ENCODE results near the gene XAGE2. TPM values are rescaled to one million over a fixed set of nuclear protein-coding genes. Genes with fewer than 3 reads are reported as not detected.
"Not testable (repeated sequence)": the region's sequence is repeated elsewhere in the genome, so short reads cannot be mapped to it uniquely, and the experiment has no call there.

XAGE2 gene
- polyA plus RNA-seq (2013, experiment 1 of 2), result not detected
- not detected for polyA plus RNA-seq (2013, experiment 2 of 2)

GRCh38 chrX:52368368-52369055 is at the start of gene XAGE2:
TSS of gene XAGE2 (plus strand) at chrX:52369021. CDS start at chrX:52370015, 994 bp downstream.
- Histone ChIP-seq H3K4me1 (ENCODE audit: control insufficient read depth, insufficient read depth, low read depth, low read length) (no peaks in the 10 kb centered on the region), H4K91ac (ENCODE audit: low read length) (no peak within 1 kb of the TSS), H2AK5ac (ENCODE audit: low read length, severe bottlenecking) (no peak within 1 kb of the TSS), H3K4me2 (ENCODE audit: low read length, poor library complexity, severe bottlenecking) (no peak within 1 kb of the TSS), H2BK15ac (ENCODE audit: low read depth, poor library complexity, severe bottlenecking) (no peak within 1 kb of the TSS), H2BK5ac (ENCODE audit: low read depth, low read length, poor library complexity, severe bottlenecking) (no peak within 1 kb of the TSS), H4K8ac (ENCODE audit: low read length) (no peak within 1 kb of the TSS), H3K27me3 (ENCODE audit: control insufficient read depth in 1 of 2, insufficient read depth in 1 of 2, low read length in 2 of 2) (peaks cover 0 to 53% of the 10 kb centered on the region in 2 experiments), H3K36me3 (ENCODE audit: control insufficient read depth in 1 of 2, insufficient read depth in 2 of 2, low read depth in 1 of 2, low read length in 2 of 2) (no peaks in the 10 kb centered on the region), H3K9me3 (ENCODE audit: control insufficient read depth, low read length) (no peaks in the 10 kb centered on the region), H3K4ac (ENCODE audit: low read depth in 1 of 2, low read length in 2 of 2) (no peak within 1 kb of the TSS), H3K4me3 (ENCODE audit: insufficient read depth in 1 of 2, low read depth in 1 of 2, low read length in 2 of 2) (no peak within 1 kb of the TSS), H3K23ac (ENCODE audit: low read length in 2 of 2) (no peak within 1 kb of the TSS), H2BK120ac (ENCODE audit: low read depth, low read length) (no peak within 1 kb of the TSS), H3K14ac (ENCODE audit: low read length in 2 of 2) (no peak within 1 kb of the TSS), H3K27ac (ENCODE audit: low read length, poor library complexity, severe bottlenecking) (no peak within 1 kb of the TSS), H3K9ac (ENCODE audit: low read length) (no peak within 1 kb of the TSS), H2AFZ (ENCODE audit: low read depth, low read length) (no peak within 1 kb of the TSS), H3K18ac (ENCODE audit: low read depth in 1 of 2, low read length in 2 of 2) (no peak within 1 kb of the TSS), H2BK12ac (ENCODE audit: low read length in 2 of 2) (no peak within 1 kb of the TSS), H3K79me1 (replicated peaks; ENCODE audit: low read length, poor library complexity, severe bottlenecking) (no peaks in the 10 kb centered on the region)
- DNase-seq, result no peak
- 84% methylated on average over 17 of the region's 19 CpGs for WGBS

GRCh38 chrX:52337410-52337809 is 31.4 kb upstream of the XAGE2 start:
- H4K91ac ChIP-seq (ENCODE audit: low read length), result no peak overlapping the region
- H3K9me3 ChIP-seq (ENCODE audit: control insufficient read depth, low read length), result peaks cover 15% of the 10 kb centered on the region
- no peak overlapping the region for H3K14ac ChIP-seq (ENCODE audit: low read length in 2 of 2)
- peaks cover 0 to 42% of the 10 kb centered on the region in 2 experiments for H3K27me3 ChIP-seq (ENCODE audit: control insufficient read depth in 1 of 2, insufficient read depth in 1 of 2, low read length in 2 of 2)
- H2AFZ ChIP-seq (ENCODE audit: low read depth, low read length), result no peak overlapping the region
- no peak overlapping the region for H3K4me3 ChIP-seq (ENCODE audit: insufficient read depth in 1 of 2, low read depth in 1 of 2, low read length in 2 of 2)
- no peak overlapping the region for H3K9ac ChIP-seq (ENCODE audit: low read length)
- H2AK5ac ChIP-seq (ENCODE audit: low read length, severe bottlenecking), result no peak overlapping the region
- no peak overlapping the region for H3K4me2 ChIP-seq (ENCODE audit: low read length, poor library complexity, severe bottlenecking)
- DNase-seq, result no peak
- H3K4me1 ChIP-seq (ENCODE audit: control insufficient read depth, insufficient read depth, low read depth, low read length), result no peaks in the 10 kb centered on the region
- H3K4ac ChIP-seq (ENCODE audit: low read depth in 1 of 2, low read length in 2 of 2), result no peak overlapping the region
- no peak overlapping the region for H2BK120ac ChIP-seq (ENCODE audit: low read depth, low read length)
- no peak overlapping the region for H2BK12ac ChIP-seq (ENCODE audit: low read length in 2 of 2)
- no peak overlapping the region for H2BK15ac ChIP-seq (ENCODE audit: low read depth, poor library complexity, severe bottlenecking)
- H3K18ac ChIP-seq (ENCODE audit: low read depth in 1 of 2, low read length in 2 of 2), result no peak overlapping the region
- WGBS, result 50% methylated on average over 2 of the region's 4 CpGs
- no peaks in the 10 kb centered on the region for H3K79me1 ChIP-seq (replicated peaks; ENCODE audit: low read length, poor library complexity, severe bottlenecking)
- no peaks in the 10 kb centered on the region for H3K36me3 ChIP-seq (ENCODE audit: control insufficient read depth in 1 of 2, insufficient read depth in 2 of 2, low read depth in 1 of 2, low read length in 2 of 2)
- no peak overlapping the region for H4K8ac ChIP-seq (ENCODE audit: low read length)
- H3K27ac ChIP-seq (ENCODE audit: low read length, poor library complexity, severe bottlenecking), result no peak overlapping the region
- no peak overlapping the region for H2BK5ac ChIP-seq (ENCODE audit: low read depth, low read length, poor library complexity, severe bottlenecking)
- H3K23ac ChIP-seq (ENCODE audit: low read length in 2 of 2), result no peak overlapping the region

- Histone ChIP-seq H3K4me3 (ENCODE audit: insufficient read depth in 1 of 2, low read depth in 1 of 2, low read length in 2 of 2) (no peak overlapping the region), H2BK5ac (ENCODE audit: low read depth, low read length, poor library complexity, severe bottlenecking) (no peak overlapping the region), H3K9me3 (ENCODE audit: control insufficient read depth, low read length) (no peaks in the 10 kb centered on the region), H3K27me3 (ENCODE audit: control insufficient read depth in 1 of 2, insufficient read depth in 1 of 2, low read length in 2 of 2) (peaks cover 0 to 33% of the 10 kb centered on the region in 2 experiments), H4K91ac (ENCODE audit: low read length) (no peak overlapping the region), H3K4me1 (ENCODE audit: control insufficient read depth, insufficient read depth, low read depth, low read length) (no peaks in the 10 kb centered on the region), H3K18ac (ENCODE audit: low read depth in 1 of 2, low read length in 2 of 2) (no peak overlapping the region), H2BK120ac (ENCODE audit: low read depth, low read length) (no peak overlapping the region), H2AK5ac (ENCODE audit: low read length, severe bottlenecking) (no peak overlapping the region), H2BK15ac (ENCODE audit: low read depth, poor library complexity, severe bottlenecking) (no peak overlapping the region), H3K36me3 (ENCODE audit: control insufficient read depth in 1 of 2, insufficient read depth in 2 of 2, low read depth in 1 of 2, low read length in 2 of 2) (no peaks in the 10 kb centered on the region), H2AFZ (ENCODE audit: low read depth, low read length) (no peak overlapping the region), H3K79me1 (replicated peaks; ENCODE audit: low read length, poor library complexity, severe bottlenecking) (no peaks in the 10 kb centered on the region), H2BK12ac (ENCODE audit: low read length in 2 of 2) (no peak overlapping the region), H4K8ac (ENCODE audit: low read length) (no peak overlapping the region), H3K23ac (ENCODE audit: low read length in 2 of 2) (no peak overlapping the region), H3K14ac (ENCODE audit: low read length in 2 of 2) (no peak overlapping the region), H3K4ac (ENCODE audit: low read depth in 1 of 2, low read length in 2 of 2) (no peak overlapping the region), H3K4me2 (ENCODE audit: low read length, poor library complexity, severe bottlenecking) (no peak overlapping the region), H3K9ac (ENCODE audit: low read length) (no peak overlapping the region), H3K27ac (ENCODE audit: low read length, poor library complexity, severe bottlenecking) (no peak overlapping the region)
- DNase-seq, result no peak
These were observed 27.3 kb upstream of the XAGE2 start for GRCh38 chrX:52341493-52341892.

- H2BK120ac ChIP-seq (ENCODE audit: low read depth, low read length); H3K27ac ChIP-seq (ENCODE audit: low read length, poor library complexity, severe bottlenecking); H4K8ac ChIP-seq (ENCODE audit: low read length); H3K4me2 ChIP-seq (ENCODE audit: low read length, poor library complexity, severe bottlenecking); H3K9ac ChIP-seq (ENCODE audit: low read length); H3K18ac ChIP-seq (ENCODE audit: low read depth in 1 of 2, low read length in 2 of 2); H3K23ac ChIP-seq (ENCODE audit: low read length in 2 of 2); H2BK5ac ChIP-seq (ENCODE audit: low read depth, low read length, poor library complexity, severe bottlenecking); H3K4me1 ChIP-seq (ENCODE audit: control insufficient read depth, insufficient read depth, low read depth, low read length); H3K9me3 ChIP-seq (ENCODE audit: control insufficient read depth, low read length); H4K91ac ChIP-seq (ENCODE audit: low read length); H2BK15ac ChIP-seq (ENCODE audit: low read depth, poor library complexity, severe bottlenecking); DNase-seq; H2BK12ac ChIP-seq (ENCODE audit: low read length in 2 of 2); H3K4me3 ChIP-seq (ENCODE audit: insufficient read depth in 1 of 2, low read depth in 1 of 2, low read length in 2 of 2); H3K36me3 ChIP-seq (ENCODE audit: control insufficient read depth in 1 of 2, insufficient read depth in 2 of 2, low read depth in 1 of 2, low read length in 2 of 2); H3K4ac ChIP-seq (ENCODE audit: low read depth in 1 of 2, low read length in 2 of 2); H3K79me1 ChIP-seq (replicated peaks; ENCODE audit: low read length, poor library complexity, severe bottlenecking); H2AK5ac ChIP-seq (ENCODE audit: low read length, severe bottlenecking); H3K14ac ChIP-seq (ENCODE audit: low read length in 2 of 2); H2AFZ ChIP-seq (ENCODE audit: low read depth, low read length): not testable (repeated sequence)
- no CpG with 5 or more reads among the region's 6 CpGs for WGBS
- H3K27me3 ChIP-seq (ENCODE audit: control insufficient read depth in 1 of 2, insufficient read depth in 1 of 2, low read length in 2 of 2), result peaks cover 0 to 18% of the 10 kb centered on the region in 2 experiments
These were observed 25.7 kb upstream of the XAGE2 start for GRCh38 chrX:52343131-52343530.

Data from mesenchymal stem cell (in vitro differentiated cells and primary cell).